Smooth muscle cell (in vitro differentiated cells): ENCODE results near the gene MIPOL1. TPM values are rescaled to one million over a fixed set of nuclear protein-coding genes. Genes with fewer than 3 reads are reported as not detected.

ENCODE experiments used
- DNase-seq: peaks from one replicate; lab custom pipeline; 2025; ENCODE audit not compliant: unreplicated experiment; lab: John Stamatoyannopoulos, UW
- H2AFZ ChIP-seq: fragments of 200-600 bp; sonication (generic); 2 replicates; pipeline ENCODE4 v1.6.0; 2016; ENCODE audit warnings: antibody characterized with exemption, low read depth, mild to moderate bottlenecking
- H3F3A ChIP-seq: fragments of 200-600 bp; sonication (generic); 2 replicates; pipeline ENCODE4 v1.6.0; 2017; ENCODE audit warnings: antibody characterized with exemption, low read depth
- H3K27ac ChIP-seq: fragments of 200-600 bp; sonication (generic); 2 replicates; pipeline ENCODE4 v1.5.1; 2016; ENCODE audit warnings: low read depth, mild to moderate bottlenecking
- H3K27me3 ChIP-seq: fragments of 200-600 bp; sonication (generic); 2 replicates; pipeline ENCODE4 v1.6.1; 2016; ENCODE audit warnings: low read depth, mild to moderate bottlenecking
- H3K36me3 ChIP-seq: fragments of 200-600 bp; sonication (generic); 2 replicates; pipeline ENCODE4 v1.5.1; 2016; ENCODE audit warnings: low read depth
- H3K4me1 ChIP-seq: fragments of 200-600 bp; sonication (generic); 2 replicates; pipeline ENCODE4 v1.5.1; 2016; ENCODE audit warnings: low read depth
- H3K4me2 ChIP-seq: fragments of 200-600 bp; sonication (generic); 2 replicates; pipeline ENCODE4 v1.6.0; 2016; ENCODE audit warnings: mild to moderate bottlenecking
- H3K4me3 ChIP-seq: fragments of 200-600 bp; sonication (generic); 2 replicates; pipeline ENCODE4 v1.5.1; 2016; ENCODE audit warnings: mild to moderate bottlenecking
- H3K79me2 ChIP-seq: fragments of 200-600 bp; sonication (generic); 2 replicates; pipeline ENCODE4 v1.6.0; 2016; ENCODE audit warnings: low read depth, mild to moderate bottlenecking
- H3K9ac ChIP-seq: fragments of 200-600 bp; sonication (generic); 2 replicates; pipeline ENCODE4 v1.6.0; 2016; ENCODE audit warnings: low read depth
- H3K9me3 ChIP-seq: fragments of 200-600 bp; sonication (generic); replicated peaks from 2 replicates; pipeline ENCODE4 v1.5.1; 2016; ENCODE audit warnings: low read depth
- H4K20me1 ChIP-seq: fragments of 200-600 bp; sonication (generic); 2 replicates; pipeline ENCODE4 v1.6.0; 2016; ENCODE audit warnings: low read depth
- CTCF ChIP-seq: fragments of 200-600 bp; sonication (generic); IDR thresholded peaks from 2 replicates; pipeline ENCODE4 v1.5.1; 2017; ENCODE audit warnings: borderline replicate concordance, mild to moderate bottlenecking, antibody characterized with exemption; ENCODE audit not compliant: insufficient read depth, poor library complexity, severe bottlenecking
- WGBS: methylation state at CpG from one replicate; pipeline ENCODE4 v1.1.7; 2016; ENCODE audit warnings: low lambda C conversion rate; 5-methylcytosine and 5-hydroxymethylcytosine counted together
- polyA plus RNA-seq: library from polyadenylated mRNA; unstranded; fragments of >200 nt; fragmentation: Nextera tagmentation; extraction: Ambion mirVana; gene quantifications from 2 replicates; pipeline ENCODE4 v1.2.1, GENCODE V29; 2016
- total RNA-seq: library from RNA; depleted of rRNA; stranded (reverse); fragments of >200 nt; gene quantifications from 2 replicates; pipeline ENCODE4 v1.2.3, GENCODE V29; 2014

Gene MIPOL1
- total and polyA plus RNA-seq, 2 experiments from 2014 or later, result 3.2 to 5.1 TPM

GRCh38 chr14:37558740-37559139 lies 361.0 kb downstream of the MIPOL1 start:
- no peak overlapping the region for H3K4me2 ChIP-seq
- DNase-seq, result no peak
- H3F3A ChIP-seq, result no peaks in the 10 kb centered on the region
- H3K27me3 ChIP-seq, result no peaks in the 10 kb centered on the region
- H3K9me3 ChIP-seq, result no peaks in the 10 kb centered on the region
- H3K9ac ChIP-seq, result no peak overlapping the region
- H3K27ac ChIP-seq, result no peak overlapping the region
- H3K4me3 ChIP-seq, result no peak overlapping the region
- TF ChIP-seq CTCF, result no peak
- no peak overlapping the region for H2AFZ ChIP-seq
- no peaks in the 10 kb centered on the region for H3K4me1 ChIP-seq
- H3K36me3 ChIP-seq, result no peaks in the 10 kb centered on the region
- no peaks in the 10 kb centered on the region for H4K20me1 ChIP-seq
- WGBS, result 89% methylated on average over 4 of the region's 4 CpGs
- no peaks in the 10 kb centered on the region for H3K79me2 ChIP-seq

DNA sequence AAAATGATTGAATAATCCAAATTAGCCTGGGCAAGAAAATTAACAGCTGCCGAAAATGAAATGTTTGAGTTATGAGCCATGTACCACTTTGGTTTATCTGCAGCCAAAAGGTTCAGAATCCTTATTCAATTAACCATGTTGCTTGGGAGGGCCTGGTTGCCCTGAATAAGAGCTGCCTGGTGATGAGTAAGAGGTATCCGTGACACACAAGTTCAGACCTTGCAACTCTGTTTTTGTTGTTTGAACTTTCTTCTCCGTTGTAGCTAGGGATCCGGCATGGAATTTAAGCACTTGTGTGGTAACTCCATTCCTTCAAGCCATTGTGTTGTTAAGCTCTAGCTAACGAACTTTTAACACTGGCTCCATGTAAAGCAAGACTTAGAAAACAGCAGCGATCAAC lies 361.6 kb downstream of the MIPOL1 start:
- Histone ChIP-seq H3K9ac (no peak overlapping the region), H3K4me1 (no peaks in the 10 kb centered on the region), H3K36me3 (no peaks in the 10 kb centered on the region), H3F3A (no peaks in the 10 kb centered on the region), H3K27me3 (no peaks in the 10 kb centered on the region), H3K4me3 (no peak overlapping the region), H2AFZ (no peak overlapping the region), H3K79me2 (no peaks in the 10 kb centered on the region), H3K27ac (no peak overlapping the region), H4K20me1 (no peaks in the 10 kb centered on the region), H3K4me2 (no peak overlapping the region), H3K9me3 (no peaks in the 10 kb centered on the region)
- no peak for DNase-seq
- 83% methylated on average over 6 of the region's 6 CpGs for WGBS
- no peak for TF ChIP-seq CTCF

GRCh38 chr14:37563189-37563588 lies 365.5 kb downstream of the MIPOL1 start:
- no peaks in the 10 kb centered on the region for H3K27me3 ChIP-seq
- H3F3A ChIP-seq, result no peaks in the 10 kb centered on the region
- H3K27ac ChIP-seq, result no peak overlapping the region
- no peaks in the 10 kb centered on the region for H4K20me1 ChIP-seq
- H3K4me3 ChIP-seq, result no peak overlapping the region
- no peak for DNase-seq
- no peaks in the 10 kb centered on the region for H3K9me3 ChIP-seq
- no peaks in the 10 kb centered on the region for H3K36me3 ChIP-seq
- H3K4me2 ChIP-seq, result no peak overlapping the region
- H2AFZ ChIP-seq, result no peak overlapping the region
- no peaks in the 10 kb centered on the region for H3K79me2 ChIP-seq
- TF ChIP-seq CTCF, result no peak
- H3K4me1 ChIP-seq, result peaks cover 10% of the 10 kb centered on the region
- WGBS, result 77% methylated on average over 2 of the region's 2 CpGs
- no peak overlapping the region for H3K9ac ChIP-seq

GRCh38 chr14:37565550-37565949 lies 367.8 kb downstream of the MIPOL1 start:
- no peak for DNase-seq
- H3K27me3 ChIP-seq, result no peaks in the 10 kb centered on the region
- H3K4me3 ChIP-seq, result peak overlapping the region; percentile 26
- 90% methylated on average over 1 of the region's 1 CpG for WGBS
- H3K79me2 ChIP-seq, result no peaks in the 10 kb centered on the region
- no peaks in the 10 kb centered on the region for H3F3A ChIP-seq
- H3K36me3 ChIP-seq, result no peaks in the 10 kb centered on the region
- H3K9me3 ChIP-seq, result no peaks in the 10 kb centered on the region
- H3K4me2 ChIP-seq, result no peak overlapping the region
- no peak overlapping the region for H3K27ac ChIP-seq
- peaks cover 11% of the 10 kb centered on the region for H3K4me1 ChIP-seq
- H3K9ac ChIP-seq, result no peak overlapping the region
- no peak overlapping the region for H2AFZ ChIP-seq
- H4K20me1 ChIP-seq, result no peaks in the 10 kb centered on the region
- TF ChIP-seq CTCF, result no peak
